Spinal cord (tissue), 10 donors: ENCODE measurements around the gene TAGLN. TPM values are rescaled to one million over a fixed set of nuclear protein-coding genes. Genes with fewer than 3 reads are reported as not detected.

Source experiments
- DNase-seq, 6 donors: peaks; one replicate each; pipeline versions ENCODE4 v3.0.0 to v3.0.0-alpha.2; 2013 to 2015; ENCODE audit warnings: low spot score in 6 of 6, low read depth in 4 of 6
- H3K27ac ChIP-seq: one replicate; pipeline ENCODE4 v1.5.1; 2013; ENCODE audit warnings: low read depth, low read length, control low read depth
- H3K27me3 ChIP-seq: one replicate; pipeline ENCODE4 v1.6.1; 2013; ENCODE audit warnings: low read length; ENCODE audit not compliant: control insufficient read depth, insufficient read depth
- H3K36me3 ChIP-seq: one replicate; pipeline ENCODE4 v1.6.1; 2013; ENCODE audit warnings: low read length; ENCODE audit not compliant: control insufficient read depth, insufficient read depth
- H3K4me1 ChIP-seq: one replicate; pipeline ENCODE4 v1.6.1; 2013; ENCODE audit warnings: low read length; ENCODE audit not compliant: control insufficient read depth, insufficient read depth
- H3K4me3 ChIP-seq: one replicate; pipeline ENCODE4 v1.5.1; 2013; ENCODE audit warnings: low read depth, low read length, control low read depth
- H3K9me3 ChIP-seq: one replicate; pipeline ENCODE4 v1.6.1; 2013; ENCODE audit warnings: low read length; ENCODE audit not compliant: control insufficient read depth, insufficient read depth
- WGBS: methylation state at CpG from one replicate; pipeline ENCODE4 v1.1.5; 2013; ENCODE audit warnings: missing lambda C conversion rate; ENCODE audit not compliant: insufficient coverage; 5-methylcytosine and 5-hydroxymethylcytosine counted together
- polyA plus RNA-seq, 2 donors: library from polyadenylated mRNA; unstranded; fragments of 120-200 nt; gene quantifications; one replicate each; pipeline ENCODE4 v1.2.1, GENCODE V29; 2013; ENCODE audit not compliant: insufficient read length in 2 of 2
- total RNA-seq, 2 donors: library from RNA; depleted of rRNA in 1 of 2; stranded (reverse); fragments of 120-200 nt in 1 of 2; fragments of >200 nt in 1 of 2; gene quantifications; one replicate each; pipeline versions ENCODE4 v1.2.3 to v1.2.4, GENCODE V29; 2013 to 2014
- donor health status: healthy.

The TAGLN gene
- total and polyA plus RNA-seq, 4 donors = 41.8 to 245 (median 52.3) TPM

DNA sequence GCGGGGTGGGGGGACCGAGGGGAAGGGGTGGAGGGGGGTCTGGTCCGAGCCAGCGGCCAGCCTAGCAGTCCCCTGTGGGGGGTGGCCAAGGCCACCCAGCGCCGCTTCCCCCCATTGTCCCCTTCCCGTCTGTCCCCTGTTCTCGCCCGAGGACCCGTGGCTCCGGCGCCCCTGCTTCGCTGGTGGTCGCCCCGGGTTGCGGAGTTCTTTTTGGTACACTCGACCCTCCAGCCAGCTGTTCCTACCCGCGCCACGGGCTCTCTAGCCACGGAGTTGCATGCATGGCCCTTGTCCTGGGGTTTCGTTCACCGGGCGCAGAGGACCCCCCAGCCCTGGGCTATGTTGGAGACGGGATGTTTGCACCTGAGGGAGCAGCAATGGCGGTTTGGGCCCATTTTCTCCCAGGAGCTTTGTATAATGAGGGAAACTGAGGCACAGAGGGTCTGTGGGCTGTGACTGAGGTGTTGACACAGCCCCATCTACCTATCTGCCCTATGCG, 33.8 kb downstream of the TAGLN start:
- WGBS = 0% methylated on average over 23 of the region's 27 CpGs
- Histone ChIP-seq H3K27ac (peak overlapping the region; percentile 57), H3K4me1 (peaks cover 20% of the 10 kb centered on the region), H3K4me3 (peak overlapping the region; percentile 71), H3K27me3 (no peaks in the 10 kb centered on the region), H3K9me3 (no peaks in the 10 kb centered on the region), H3K36me3 (peaks cover 34% of the 10 kb centered on the region)
- DNase-seq = peak in 2 of 6 donors; percentile 30 to 34

DNA sequence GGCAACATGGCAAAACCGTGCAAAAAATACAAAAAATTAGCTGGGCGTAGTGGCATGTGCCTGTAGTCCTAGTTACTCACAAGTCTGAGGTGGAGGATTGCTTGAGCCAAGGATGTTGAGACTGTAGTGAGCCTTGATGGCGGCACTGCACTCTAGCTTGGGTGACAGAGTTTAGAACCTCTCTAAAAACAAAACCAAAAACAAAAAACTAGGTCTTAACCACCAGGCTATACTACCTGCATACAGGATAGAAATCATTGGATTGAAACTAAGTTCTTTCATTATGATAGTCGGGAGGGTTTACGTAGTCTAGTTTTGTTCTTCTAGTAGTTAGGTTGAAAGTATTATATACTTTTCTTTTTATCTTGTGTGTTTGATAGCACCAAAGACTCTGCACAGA, 39.1 kb downstream of the TAGLN start:
- DNase-seq = no peak
- no peaks in the 10 kb centered on the region for H3K9me3 ChIP-seq
- no peak overlapping the region for H3K27ac ChIP-seq
- H3K4me1 ChIP-seq = no peaks in the 10 kb centered on the region
- no peaks in the 10 kb centered on the region for H3K27me3 ChIP-seq
- peaks cover 28% of the 10 kb centered on the region for H3K36me3 ChIP-seq
- WGBS = 100% methylated on average over 2 of the region's 5 CpGs
- H3K4me3 ChIP-seq = no peak overlapping the region

- no peaks in the 10 kb centered on the region for H3K4me1 ChIP-seq
- no peaks in the 10 kb centered on the region for H3K27me3 ChIP-seq
- H3K27ac ChIP-seq = no peak overlapping the region
- no peak overlapping the region for H3K4me3 ChIP-seq
- H3K9me3 ChIP-seq = no peaks in the 10 kb centered on the region
- H3K36me3 ChIP-seq = peaks cover 28% of the 10 kb centered on the region
- WGBS = 89% methylated on average over 5 of the region's 6 CpGs
- no peak for DNase-seq
Observed at GRCh38 chr11:117239295-117239694, 40.1 kb downstream of the TAGLN start.

DNA sequence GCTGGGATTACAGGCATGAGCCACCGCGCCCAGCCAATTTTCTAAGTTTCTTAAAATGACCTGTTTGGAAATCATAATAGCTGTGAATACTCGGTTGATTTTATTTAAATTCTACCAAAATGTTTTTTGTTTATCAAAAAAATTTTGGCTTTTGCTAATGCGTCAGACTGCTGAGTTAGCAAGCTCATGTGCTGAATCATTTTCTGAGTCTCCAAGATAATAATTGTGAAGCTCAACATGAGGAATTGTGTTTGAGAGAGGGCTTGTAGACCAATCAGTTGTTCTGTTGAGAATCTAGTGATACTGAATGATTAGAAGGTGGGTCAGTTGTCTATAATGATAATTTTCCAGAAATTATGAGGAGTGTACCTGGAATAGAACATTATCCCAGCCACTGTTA, 49.2 kb downstream of the TAGLN start:
- H3K36me3 ChIP-seq = peaks cover 35% of the 10 kb centered on the region
- no peak for DNase-seq
- no peak overlapping the region for H3K4me3 ChIP-seq
- 97% methylated on average over 3 of the region's 4 CpGs for WGBS
- no peak overlapping the region for H3K27ac ChIP-seq
- H3K27me3 ChIP-seq = no peaks in the 10 kb centered on the region
- H3K9me3 ChIP-seq = no peaks in the 10 kb centered on the region
- no peaks in the 10 kb centered on the region for H3K4me1 ChIP-seq

- H3K4me3 ChIP-seq = no peak overlapping the region
- no peaks in the 10 kb centered on the region for H3K4me1 ChIP-seq
- no peak for DNase-seq
- H3K9me3 ChIP-seq = no peaks in the 10 kb centered on the region
- WGBS = 100% methylated on average over 1 of the region's 4 CpGs
- H3K27ac ChIP-seq = no peak overlapping the region
- H3K27me3 ChIP-seq = no peaks in the 10 kb centered on the region
- peaks cover 43% of the 10 kb centered on the region for H3K36me3 ChIP-seq
Observed at GRCh38 chr11:117249571-117249970, 50.4 kb downstream of the TAGLN start.

DNA sequence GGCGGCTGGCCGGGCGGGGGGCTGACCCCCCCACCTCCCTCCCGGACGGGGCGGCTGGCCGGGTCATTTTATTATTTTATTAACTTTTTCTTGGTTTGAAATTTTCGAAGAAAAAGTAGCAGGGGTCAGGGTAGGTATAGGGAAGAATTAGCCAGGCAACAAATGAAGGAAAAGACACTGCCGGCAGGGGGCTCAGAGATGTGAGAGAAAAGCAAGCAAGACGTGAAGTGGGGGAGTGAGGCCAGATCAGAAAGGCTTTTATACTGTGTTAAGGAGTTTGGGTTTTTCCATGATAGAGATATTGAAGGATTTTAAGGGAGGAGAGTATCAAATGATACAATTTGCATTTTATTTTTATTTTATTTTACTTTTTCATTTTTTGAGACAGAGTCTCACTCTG, 52.3 kb downstream of the TAGLN start:
- 92% methylated on average over 3 of the region's 10 CpGs for WGBS
- no peak for DNase-seq
- H3K4me1 ChIP-seq = no peaks in the 10 kb centered on the region

DNA sequence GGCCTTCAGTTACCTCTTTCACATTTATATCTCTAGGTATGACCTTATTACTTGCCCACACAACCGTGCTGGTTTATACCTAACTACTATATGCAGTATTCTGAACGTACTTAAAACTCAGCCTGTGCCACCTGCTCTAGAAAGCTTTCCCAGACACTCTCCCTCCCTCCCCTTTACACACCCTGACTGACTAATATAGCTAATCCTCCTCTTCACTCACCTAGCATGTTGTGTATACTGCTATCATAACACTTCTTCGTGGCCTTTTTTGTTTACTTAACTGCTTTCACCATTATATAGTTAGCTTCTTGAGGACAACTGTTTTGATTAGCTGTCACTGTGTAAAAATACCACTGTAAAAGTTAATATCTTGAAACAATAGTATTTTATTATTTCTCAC, 56.8 kb downstream of the TAGLN start:
- 100% methylated on average over 2 of the region's 3 CpGs for WGBS
- H3K36me3 ChIP-seq = peaks cover 32% of the 10 kb centered on the region

More for the DNA sequence above, 52.3 kb downstream of the TAGLN start:
- Histone ChIP-seq H3K36me3 (peaks cover 42% of the 10 kb centered on the region), H3K4me3 (no peak overlapping the region), H3K9me3 (no peaks in the 10 kb centered on the region), H3K27me3 (no peaks in the 10 kb centered on the region), H3K27ac (no peak overlapping the region)

DNA sequence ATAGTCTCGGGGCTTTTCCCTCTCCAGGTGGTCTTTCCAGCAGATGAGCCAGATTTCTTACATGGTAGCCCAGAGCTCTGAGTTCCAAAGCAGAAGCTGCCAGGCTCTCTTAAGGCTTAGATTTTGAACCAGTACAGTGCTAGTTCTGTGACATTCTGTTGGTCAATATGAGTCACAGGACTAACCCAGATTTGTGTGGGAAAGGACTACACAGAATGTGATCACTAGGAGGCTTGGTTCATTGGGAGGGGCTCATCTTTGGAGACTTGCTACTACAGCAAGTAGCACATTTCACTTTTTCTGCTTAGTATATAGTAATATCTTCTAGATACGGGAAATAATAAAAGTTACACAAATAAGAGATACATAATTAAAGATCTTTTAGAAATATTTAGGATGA, 57.4 kb downstream of the TAGLN start:
- WGBS = 80% methylated on average over 1 of the region's 2 CpGs
- peaks cover 34% of the 10 kb centered on the region for H3K36me3 ChIP-seq

More for the DNA sequence above, 56.8 kb downstream of the TAGLN start:
- no peaks in the 10 kb centered on the region for H3K4me1 ChIP-seq
- no peak for DNase-seq
- H3K27ac ChIP-seq = no peak overlapping the region
- H3K27me3 ChIP-seq = no peaks in the 10 kb centered on the region
- no peak overlapping the region for H3K4me3 ChIP-seq
- H3K9me3 ChIP-seq = no peaks in the 10 kb centered on the region

More for the DNA sequence above, 57.4 kb downstream of the TAGLN start:
- no peaks in the 10 kb centered on the region for H3K4me1 ChIP-seq
- H3K9me3 ChIP-seq = no peaks in the 10 kb centered on the region
- no peak overlapping the region for H3K27ac ChIP-seq
- H3K4me3 ChIP-seq = no peak overlapping the region
- H3K27me3 ChIP-seq = no peaks in the 10 kb centered on the region
- no peak for DNase-seq

Other genes starting within 250 kb of the TAGLN start
- gene SIK3, start 100.9 kb upstream of the TAGLN start, total RNA-seq = 10 to 100 TPM; 33.8 to 50.1 TPM
- gene SIK3, start 100.9 kb upstream of the TAGLN start, polyA plus RNA-seq = 10 to 100 TPM; 53.5 to 61.6 TPM
- 100 to 1,000 TPM; 112 to 196 TPM for gene PAFAH1B2, start 55.1 kb upstream of the TAGLN start, total RNA-seq
- gene PAFAH1B2, start 55.1 kb upstream of the TAGLN start, polyA plus RNA-seq = 100 to 1,000 TPM in 1 of 2 donors, 10 to 100 TPM in 1; 77.3 to 104 TPM
- 10 to 100 TPM; 24.5 to 30.1 TPM for gene SIDT2, start 20.6 kb upstream of the TAGLN start, total RNA-seq
- 10 to 100 TPM; 42.9 to 51.7 TPM for gene SIDT2, start 20.6 kb upstream of the TAGLN start, polyA plus RNA-seq
- gene PCSK7, start 32.7 kb downstream of the TAGLN start, total RNA-seq = 10 to 100 TPM; 24.8 to 30.1 TPM
- 10 to 100 TPM; 35.3 to 59.6 TPM for gene PCSK7, start 32.7 kb downstream of the TAGLN start, polyA plus RNA-seq
- 10 to 100 TPM; 17.2 to 17.3 TPM for gene RNF214, start 33.3 kb downstream of the TAGLN start, total RNA-seq
- 10 to 100 TPM; 23.1 to 23.8 TPM for gene RNF214, start 33.3 kb downstream of the TAGLN start, polyA plus RNA-seq
- gene BACE1-AS, start 92.0 kb downstream of the TAGLN start, total RNA-seq = 1 to 10 TPM; 6.3 to 9.3 TPM
- 10 to 100 TPM; 22.3 to 24.7 TPM for gene BACE1-AS, start 92.0 kb downstream of the TAGLN start, polyA plus RNA-seq
- 10 to 100 TPM; 34.8 to 50.3 TPM for gene BACE1, start 116.9 kb downstream of the TAGLN start, total RNA-seq
- gene BACE1, start 116.9 kb downstream of the TAGLN start, polyA plus RNA-seq = 10 to 100 TPM; 97.8 to 99.5 TPM
- gene CEP164, start 128.5 kb downstream of the TAGLN start, total RNA-seq = 10 to 100 TPM; 15.3 to 35.5 TPM
- gene CEP164, start 128.5 kb downstream of the TAGLN start, polyA plus RNA-seq = 10 to 100 TPM; 24.0 to 41.3 TPM